Ecto neural progenitor cell (in vitro differentiated cells): ENCODE data around the gene BCR.

Experiments
- DNase-seq: peaks from one replicate; pipeline ENCODE4 v3.0.0-alpha.2; 2018; ENCODE audit warnings: low spot score

Gene BCR

DNA sequence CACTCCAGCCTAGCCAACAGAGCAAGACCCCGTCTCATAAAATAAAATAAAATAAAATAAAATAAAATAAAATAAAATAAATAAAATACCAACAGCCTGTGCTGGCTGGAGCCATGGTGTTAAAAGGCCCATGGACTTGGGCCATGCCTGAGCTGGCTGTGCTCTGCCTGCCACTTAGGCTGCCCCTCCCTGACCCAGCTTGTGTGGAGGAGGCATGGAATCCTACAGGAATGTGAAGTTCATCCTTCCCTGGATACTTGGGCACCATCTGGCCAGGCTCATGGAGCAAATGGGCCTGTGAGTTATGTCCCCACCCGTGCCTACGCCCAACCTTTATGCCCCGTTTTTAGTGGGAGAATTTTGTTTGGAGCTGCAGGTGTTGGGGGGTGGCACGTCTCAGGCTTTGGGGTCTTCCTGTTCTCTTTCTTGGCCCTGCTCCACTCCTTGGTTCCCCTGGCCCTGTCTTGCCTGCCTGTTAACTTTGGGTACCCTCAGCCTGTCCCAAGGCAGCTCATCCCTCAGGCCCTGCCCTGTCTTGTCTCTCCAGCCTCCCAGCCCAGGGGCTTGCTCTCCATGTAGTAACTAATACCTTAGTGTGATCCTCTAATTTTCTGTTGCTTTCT lies 51.3 kb downstream of the BCR start:
- no peak for DNase-seq

DNA sequence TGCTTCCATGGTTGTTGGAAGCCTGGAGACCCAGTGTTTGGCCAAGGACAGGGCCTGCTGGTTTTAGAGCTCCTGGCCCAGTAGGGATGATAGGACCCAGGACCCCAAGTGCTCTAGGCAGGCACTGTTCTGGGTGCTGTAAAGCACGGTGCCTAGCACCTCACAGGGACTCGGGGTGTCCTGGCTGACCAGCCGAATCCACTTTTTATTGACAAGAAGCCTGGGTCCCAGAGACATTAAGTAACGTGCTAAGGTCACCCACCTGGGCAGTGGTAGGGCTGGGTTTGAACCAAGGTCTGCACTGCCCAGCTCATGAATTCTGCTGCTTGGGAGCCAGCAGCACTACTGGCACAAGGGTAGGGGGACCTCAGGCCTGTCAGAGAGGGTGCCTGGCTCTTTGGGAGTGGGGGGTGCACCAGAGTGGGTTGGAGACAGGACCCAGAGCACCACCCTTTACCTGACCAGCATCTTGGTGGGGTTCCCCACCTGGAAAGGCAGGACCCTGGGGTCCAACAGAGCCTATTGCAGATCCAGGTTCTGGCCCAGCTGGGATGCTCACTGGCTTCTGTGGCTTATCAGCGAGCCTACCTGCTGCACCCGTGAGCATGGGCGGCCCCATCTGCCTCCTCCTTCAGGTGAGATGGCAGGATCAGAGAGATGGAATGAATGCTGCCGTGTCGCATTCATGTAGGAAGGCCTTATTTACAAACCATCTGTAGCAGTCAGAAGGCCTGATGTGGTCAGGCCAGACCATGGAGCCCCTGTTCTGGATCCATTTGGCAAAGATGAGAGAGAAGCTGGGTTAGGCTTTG lies 52.0 kb downstream of the BCR start:
- no peak for DNase-seq

DNA sequence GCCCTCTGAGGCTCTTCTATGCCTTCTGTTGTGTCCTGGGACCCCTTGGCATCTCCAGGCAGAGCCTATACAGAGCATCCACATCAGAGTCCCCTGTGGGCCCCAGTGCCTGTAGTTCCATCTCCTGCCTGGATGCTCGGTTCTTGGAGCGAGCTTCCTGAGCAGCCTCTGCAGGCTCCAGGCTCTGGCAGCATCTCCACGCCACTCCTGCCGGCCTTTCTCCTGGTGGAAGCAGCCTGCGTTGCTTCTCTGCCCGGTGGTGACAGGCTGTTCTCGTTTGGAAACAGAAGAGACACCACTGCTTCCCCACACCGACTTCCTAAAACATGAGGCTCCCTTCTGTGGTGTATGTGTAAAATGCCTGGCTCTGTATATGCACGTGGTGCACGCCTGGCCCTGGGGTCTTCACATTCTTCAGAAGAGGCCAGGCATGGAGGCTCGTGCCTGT lies 52.8 kb downstream of the BCR start:
- no peak for DNase-seq

DNA sequence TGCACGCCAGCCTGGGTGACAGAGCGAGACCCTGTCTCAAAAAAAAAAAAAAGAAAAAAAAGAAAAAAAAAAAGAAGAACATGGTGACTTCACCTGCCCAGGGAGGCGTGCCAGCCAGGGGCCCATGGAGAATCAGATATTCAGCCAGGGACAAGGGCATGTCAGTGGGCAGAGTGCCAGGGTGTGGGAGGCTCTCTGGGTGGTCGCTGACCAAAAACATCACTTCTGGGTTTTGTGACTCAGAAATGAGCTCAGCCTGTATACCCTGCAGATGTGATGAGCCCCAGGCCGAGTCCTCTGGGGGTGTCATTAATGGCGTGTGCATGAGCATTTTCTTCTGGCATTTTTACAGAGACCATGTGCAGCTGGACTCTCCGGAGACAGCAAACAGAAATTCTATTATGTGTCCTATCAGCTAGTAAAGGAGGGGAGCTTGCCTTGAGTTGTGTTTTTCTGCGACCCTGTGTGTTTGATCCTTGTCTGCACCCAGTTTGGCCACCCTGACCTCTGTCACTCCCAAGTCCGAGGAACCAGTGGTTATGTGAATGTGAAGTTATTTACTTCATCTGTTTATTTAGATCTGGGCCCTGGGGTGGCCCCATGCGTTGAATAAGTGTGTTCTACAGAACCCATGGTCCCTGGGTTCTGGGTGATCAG lies 53.6 kb downstream of the BCR start:
- no peak for DNase-seq

DNA sequence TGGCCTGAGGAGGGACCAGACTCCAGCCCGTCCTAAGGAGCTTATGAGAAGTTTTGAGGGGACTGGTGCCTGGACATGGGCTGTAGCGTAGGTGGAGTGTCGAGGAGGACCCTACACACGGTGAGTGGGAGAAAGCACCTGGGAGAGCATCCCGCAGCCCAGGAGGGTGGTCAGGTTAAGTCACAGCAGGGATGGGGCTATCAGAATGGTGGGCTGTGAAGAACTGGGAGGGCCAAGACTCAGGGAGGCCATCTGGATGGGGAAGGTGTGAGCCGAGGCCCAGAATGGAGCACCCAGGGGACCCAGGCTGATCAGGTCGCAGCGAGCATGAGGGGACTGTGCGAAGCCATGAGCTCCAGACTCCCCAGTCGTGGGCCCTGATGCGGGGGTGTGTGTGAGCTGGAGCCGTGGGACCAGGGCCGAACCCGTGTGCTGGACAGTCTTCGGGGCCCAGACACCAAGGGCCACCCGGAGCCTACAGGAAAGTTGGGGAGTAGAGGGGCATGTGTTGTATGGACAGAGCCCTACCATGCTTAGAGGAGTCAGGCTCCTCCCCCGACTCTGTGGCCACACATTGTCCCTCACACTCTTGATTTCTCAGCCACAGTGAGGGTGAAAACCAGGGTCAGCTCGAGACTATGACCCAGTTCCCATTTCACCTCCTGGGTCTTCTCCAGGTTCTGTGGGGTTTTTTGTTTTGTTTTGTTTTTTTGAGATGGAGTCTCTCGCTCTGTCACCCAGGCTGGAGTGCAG lies 54.3 kb downstream of the BCR start:
- DNase-seq, result no peak

DNA sequence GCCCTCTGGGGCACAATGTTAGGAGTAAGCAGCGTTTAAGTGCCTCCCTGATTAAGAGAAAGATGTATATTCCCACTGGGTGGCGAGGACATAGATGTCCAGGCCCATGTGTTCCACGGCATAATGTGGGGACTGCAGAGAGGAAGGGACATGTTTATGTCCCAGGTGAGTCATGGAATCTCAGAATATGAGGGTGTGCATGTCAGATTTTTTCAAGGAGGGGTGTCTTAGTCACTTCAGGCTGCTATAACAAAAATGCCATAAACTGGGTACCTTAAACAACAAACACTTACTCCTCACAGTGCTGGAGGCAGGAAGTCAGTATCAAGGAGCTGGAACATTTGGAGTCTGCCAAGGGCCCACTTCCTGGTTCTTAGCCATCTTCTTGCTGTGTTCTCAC lies 55.1 kb downstream of the BCR start:
- no peak for DNase-seq

DNA sequence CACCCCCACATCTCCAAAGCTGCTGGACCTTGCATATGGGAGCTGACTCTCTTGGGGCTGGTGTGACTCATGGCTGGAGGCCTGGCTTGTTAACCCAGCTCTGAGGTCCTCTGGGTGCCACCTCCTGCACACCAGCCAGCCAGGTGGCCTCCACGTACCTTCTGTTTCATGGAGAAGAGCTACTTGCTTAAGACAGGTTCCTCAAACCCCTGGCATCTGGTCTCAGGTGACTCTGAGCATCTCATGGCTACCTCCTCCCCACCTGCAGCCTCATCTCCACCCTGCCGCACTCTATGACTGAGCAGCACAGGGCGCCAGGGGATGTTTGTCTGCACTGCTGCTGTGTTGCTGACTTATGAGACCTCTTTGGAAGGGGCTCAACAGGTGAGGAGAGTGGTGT lies 55.7 kb downstream of the BCR start:
- DNase-seq, result no peak

DNA sequence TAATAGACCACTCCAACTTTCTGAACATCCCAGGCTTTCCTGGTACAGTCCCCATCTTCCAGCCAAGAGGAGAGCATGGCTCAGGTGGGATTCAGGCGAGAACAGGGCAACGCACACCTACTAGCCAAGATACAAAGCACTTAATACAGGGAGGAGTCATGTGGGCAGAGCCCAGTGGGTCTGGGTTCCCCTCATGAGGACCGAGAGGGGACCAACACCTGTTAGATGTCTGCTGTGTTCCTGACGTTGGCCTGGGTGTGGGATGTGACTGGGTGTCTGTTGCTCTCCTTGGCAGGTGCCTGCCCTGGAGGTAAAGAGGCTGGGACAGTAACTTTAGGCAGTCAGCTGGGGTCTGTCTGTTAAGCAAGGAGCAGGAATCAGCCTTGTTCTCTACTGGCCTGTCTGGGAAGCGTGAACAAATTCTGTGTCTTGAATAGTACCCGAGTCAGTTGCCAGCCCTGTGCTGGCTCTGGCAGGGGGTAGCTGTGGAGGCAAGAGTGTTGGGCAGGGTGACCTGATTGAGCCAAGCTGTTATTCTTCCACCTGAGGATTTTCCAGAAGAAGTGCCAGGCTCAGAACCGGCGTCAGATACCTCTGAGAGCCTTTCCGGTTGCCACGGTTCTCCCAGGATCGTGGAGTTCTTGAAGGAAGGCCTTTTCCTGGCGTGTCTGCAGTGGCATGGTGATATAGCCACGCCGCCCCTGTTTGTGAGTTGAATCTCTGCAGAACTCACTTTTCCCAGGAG lies 56.3 kb downstream of the BCR start:
- no peak for DNase-seq

DNA sequence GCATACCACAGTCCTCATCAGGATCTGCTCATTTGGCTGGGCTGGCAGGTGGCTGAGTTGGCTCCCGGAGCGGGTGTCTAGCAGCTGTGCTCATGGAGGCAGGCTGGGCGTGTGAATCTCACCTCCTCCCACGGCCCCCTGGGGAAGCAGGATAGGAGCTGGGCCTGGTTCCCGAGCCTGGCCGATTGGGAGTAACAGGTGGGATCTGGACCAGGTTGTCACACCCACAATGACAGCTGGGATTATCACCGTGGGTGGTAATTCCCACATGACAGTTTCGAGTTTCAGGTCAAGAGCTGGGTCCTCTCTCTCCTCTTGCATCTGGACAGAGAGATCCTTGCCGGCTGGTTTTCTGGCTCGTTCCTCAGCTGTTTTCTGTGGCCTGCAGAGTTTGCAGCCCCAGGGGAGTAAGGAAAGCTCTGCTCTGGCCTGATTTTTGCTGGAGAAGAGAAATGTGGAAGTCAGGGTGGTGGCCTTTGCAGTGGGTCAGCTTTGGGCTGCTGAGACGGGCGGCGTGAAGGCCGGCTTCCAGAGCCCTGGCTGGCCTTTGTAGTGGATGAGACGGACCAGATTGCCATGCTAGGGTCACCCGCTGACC lies 57.0 kb downstream of the BCR start:
- peak; percentile 70 for DNase-seq

DNA sequence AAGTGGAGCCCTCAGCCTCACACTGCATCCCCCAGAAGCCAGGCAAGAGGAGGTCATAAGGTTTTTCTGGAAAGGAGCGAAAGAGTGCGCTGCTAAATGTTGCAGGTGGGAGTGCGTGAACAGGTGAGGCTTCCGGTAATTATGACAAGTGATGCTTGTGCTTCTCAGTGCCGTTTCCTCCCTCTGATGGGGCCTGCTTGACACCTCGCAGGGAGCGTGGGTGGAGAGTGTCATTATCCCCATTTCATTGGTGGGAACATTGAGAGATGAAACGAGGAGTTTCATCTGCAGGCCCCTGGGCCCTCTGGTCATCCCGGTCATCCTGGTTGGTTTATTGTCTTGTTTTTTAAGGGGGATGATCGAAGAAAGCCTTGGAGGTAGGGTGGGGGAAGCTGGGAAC lies 57.5 kb downstream of the BCR start:
- DNase-seq, result no peak

DNA sequence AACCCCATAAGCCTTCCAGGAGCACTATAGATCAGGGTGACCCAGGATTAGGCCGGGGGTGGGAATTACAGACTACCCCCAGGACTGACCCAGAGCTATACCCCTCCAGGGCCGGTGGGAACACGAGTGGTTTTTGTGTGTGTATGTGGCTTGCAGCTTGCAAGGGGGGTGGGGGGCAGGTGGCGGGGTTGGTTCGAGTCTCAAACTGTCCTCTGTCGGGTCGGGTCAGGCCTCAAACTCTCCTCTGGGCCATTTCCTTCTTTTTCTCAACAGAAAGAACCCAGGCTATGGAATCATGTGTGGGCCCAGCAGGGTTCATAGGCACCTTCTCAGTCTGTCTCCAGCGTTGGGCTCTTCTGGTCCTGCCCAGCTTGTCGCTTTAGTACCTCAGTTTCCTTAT lies 58.4 kb downstream of the BCR start:
- no peak for DNase-seq

DNA sequence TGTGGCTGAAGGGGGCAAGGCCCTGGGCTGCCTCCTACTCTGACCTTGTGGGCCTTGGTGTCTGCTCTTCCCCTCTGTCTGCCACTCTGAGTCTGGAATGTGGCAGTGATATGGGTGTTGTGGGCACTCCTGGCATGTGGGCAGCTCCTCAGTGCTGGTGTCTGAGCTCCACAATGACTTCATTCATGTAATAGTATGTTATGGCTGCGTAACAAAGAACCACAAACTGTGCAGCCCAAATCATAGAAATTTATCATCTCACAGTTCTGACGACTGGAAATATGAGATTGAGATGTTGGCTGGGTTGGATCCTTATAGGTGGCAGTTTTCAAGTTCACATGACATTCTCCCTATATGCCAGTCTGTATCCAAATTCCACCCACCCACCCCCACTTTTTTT lies 59.1 kb downstream of the BCR start:
- DNase-seq, result no peak

DNA sequence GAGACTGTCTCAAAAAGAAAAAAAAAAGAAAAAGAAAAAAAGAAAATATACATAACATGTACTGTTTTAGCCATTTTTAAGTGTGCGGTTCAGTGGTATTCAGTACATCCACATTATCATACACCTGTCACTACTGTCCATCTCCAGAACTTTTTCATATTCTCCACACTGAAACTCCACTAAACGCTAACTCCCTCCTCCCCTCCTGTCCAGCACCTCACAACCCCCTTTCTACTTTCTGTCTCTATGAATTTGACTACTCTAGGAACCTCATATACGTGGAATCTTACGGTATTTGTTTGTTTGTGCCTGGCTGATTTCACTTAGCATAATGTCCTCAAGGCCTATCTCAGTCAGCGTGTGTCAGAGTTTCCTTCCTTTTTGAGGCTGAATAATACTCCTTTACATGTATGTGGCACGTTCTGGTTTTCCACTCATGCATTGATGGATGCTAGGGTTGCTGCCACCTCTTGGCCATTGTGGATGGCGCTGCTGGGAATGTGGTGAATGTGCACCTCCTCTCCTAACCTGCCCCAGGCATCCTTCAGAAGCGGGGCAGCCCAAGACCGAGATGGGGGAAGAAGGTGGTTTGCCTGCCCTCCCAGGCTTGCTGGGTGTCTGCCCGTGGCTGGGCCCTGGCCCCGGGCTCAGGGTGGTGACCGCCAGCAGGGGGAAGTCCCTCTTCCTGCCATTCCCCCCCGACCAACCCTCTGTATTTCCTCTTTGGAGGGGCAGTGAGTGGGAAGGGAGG lies 60.5 kb downstream of the BCR start:
- DNase-seq, result no peak

DNA sequence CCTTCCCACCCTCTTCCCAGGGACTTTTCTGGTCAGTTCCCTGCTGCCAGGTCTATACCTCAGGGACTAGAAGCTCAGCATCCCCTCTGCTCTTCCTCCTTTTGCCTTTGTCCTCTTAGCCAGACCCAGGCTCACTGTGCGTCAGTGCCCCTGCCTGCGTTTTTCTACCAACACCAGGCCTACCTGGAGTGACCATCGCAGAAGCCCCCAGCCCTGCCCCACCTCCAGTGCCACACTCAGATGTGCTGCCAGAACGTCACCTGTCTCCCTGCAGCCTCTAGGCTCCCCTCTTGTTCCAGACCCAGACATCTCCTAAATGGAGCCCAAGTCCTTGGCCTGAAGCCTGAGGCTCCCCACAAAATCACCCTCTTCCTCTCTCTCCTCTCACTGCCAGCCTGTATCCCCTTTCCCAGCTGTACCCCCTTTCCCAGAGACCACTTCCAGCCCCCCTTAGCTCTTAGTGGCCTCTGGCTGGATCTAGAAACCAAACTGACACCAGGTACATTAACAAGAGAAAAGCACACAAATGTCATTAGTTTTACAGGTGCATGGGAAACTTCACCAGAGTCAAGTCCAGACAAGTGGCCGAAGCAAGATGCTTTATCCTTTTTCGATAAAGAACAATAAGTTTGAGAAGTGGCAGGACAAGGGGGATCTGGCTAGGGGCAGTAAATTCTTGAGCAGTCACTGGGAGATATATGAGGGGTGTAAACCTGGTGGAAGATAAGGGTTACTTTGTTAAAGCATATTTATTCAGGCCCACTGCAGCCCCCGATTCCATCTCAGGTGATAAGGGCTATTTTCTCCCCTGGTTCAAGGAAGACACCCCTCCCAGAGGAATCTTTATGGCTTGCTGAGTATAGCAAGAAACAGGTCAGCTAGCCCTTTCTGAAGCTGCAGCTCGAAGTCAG lies 61.5 kb downstream of the BCR start:
- no peak for DNase-seq

DNA sequence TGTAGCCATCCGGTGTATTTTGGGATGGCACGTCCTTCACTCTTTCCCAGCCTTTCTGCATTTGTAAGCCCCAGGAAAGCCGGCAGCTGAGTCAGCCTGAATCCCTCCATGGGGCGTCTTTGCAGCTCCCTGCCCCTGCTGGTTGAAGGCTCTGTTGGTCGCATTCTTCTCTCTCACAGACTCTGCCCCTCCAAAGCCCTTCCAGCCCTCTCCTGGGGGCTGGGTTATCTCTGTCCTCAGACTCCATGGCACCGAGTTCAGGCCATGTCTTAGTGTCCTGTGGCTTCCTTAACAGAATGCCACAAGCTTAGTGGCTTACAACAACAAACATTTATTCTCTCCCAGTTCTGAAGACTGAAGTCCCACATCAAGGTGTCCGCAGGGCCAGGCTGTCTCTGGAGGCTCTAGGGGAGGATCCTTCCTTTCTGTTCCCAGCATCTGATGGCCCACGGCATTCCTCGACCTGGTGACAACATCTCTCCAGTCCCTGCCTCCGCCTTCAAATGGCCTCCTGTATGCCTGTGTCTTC lies 62.2 kb downstream of the BCR start:
- peak; percentile 81 for DNase-seq

DNA sequence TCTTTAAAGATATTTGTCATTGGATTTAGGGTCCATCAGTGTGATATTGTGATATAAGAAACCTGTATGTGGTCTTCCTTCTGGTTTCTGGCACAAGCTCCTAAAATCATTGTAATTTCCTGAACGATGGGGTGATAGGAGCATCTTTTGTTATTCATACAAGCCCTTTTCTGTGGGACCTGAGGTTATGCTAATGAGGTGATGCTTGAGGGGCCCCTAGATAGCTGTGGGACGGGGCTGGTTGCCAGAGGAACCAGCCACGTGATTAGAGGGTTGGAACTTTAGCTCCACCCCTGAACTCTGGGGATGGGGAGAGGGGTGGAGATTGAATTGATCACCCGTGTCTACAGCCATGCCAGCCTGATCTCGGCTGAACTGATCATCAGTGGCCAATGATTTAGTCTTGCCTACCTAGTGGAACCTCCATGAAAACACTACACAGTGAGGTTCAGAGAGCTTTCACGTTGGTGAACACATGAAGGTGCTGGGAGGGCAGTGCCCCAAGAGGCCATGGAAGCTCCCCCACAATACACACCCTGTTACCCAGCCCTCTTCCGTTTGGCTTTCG lies 62.8 kb downstream of the BCR start:
- DNase-seq, result peak; percentile 76

DNA sequence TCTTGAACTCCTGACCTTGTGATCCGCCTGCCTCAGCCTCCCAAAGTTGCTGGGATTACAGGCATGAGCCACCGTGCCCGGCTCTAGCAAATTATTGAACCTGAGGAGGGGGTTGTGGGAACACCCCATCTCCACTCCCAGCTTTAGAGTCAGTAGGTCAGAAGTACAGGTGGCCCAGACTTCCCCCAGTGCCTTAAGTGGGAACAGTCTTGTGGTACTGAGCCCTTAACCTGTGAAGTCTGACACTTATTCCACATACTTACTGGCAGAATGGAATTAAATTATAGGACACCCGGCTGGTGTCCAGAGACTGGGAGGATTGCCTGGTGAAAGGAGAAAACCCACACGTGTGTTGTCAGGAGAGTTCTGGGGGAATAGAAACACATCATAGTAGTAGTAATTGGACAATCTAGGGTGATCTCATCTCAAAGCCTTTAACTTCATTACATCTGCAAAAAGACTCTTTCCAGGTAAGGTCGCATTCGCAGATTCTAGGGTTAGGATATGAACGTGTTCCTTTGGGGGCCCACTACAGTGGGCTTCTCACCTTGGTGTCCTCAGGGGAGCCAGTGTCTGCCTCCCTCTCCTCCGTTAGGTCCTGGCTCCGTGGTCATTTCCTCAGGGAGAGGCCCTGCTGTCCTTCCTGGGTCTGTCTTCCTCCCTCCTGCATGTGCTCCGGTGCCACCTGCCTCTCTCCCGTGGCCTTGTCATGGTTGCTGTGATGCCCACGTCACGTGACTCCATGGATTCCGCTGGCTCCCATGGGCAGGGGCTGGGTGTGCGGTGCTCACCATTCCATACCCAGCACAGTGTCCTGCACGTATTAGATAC lies 63.8 kb downstream of the BCR start:
- DNase-seq, result no peak

DNA sequence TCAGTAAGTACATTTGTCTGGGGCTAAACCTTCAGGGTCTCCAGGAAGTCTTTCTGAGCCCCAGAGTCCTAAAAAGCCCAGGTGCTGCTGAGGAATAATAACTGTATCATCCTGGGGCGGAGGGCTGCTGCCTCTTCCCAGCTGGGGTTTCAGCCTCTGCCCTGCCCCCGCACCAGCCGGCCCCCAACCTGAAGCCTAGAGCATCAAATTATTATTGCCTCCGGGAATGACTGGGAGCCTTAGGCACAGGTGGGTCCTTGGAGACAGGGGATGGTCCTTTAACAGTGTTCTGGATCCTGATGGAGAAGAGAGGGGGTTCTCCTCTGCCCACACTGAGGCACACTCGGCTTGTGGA lies 64.4 kb downstream of the BCR start:
- no peak for DNase-seq
